ENCODE data around the gene ZNF536.
"Not testable (repeated sequence)": the region's sequence is repeated elsewhere in the genome, so short reads cannot be mapped to it uniquely, and the experiment has no call there.

Gene ZNF536

DNA sequence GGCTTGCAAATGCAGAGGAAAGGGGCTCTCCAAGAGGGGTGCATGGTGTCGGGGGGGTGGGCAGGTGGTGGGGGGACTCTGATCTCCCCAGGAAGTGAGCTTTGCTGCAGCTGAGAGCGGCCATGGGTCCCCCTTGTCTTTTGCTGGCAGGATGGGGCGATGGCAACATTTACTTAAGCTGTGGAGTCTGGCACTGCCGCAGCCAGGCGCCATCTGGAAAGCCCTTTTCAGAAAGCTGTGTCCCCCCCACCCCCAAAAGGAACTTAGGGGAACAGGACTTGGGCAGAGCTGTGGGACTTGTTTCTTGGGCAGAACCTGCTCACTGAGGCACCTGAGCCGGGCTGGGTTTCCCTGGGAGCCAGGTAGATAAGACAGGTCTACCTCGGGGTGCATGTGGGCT is 80.7 kb downstream of the ZNF536 start:
- H3K4me3 ChIP-seq (ENCODE audit: low read length), result no peak overlapping the region
- no peak for TF ChIP-seq ZNF274 (IDR thresholded peaks at IDR 0.05; ENCODE audit: low read depth, low read length)

DNA sequence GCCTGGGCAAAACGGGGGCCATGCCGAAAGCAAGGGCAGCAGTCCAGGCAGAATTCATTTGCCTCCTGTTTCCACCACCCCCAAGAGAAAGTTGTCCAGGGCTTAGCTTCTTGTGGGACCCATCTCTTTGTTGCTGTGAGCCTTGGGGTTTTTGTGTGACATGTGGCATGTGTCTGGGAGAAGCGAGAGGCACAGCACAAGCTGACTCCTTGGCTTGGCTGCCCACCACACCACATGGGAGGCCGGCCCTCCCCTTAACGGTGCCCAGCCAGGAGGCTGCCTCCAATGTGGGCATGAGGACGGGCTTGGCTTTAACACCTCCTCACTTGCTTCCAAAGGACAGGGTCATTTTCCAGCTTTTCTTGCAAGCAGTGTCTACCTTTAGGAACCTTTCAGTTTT is 81.6 kb downstream of the ZNF536 start:
- no peak for TF ChIP-seq ZNF274 (IDR thresholded peaks at IDR 0.05; ENCODE audit: low read depth, low read length)
- H3K4me3 ChIP-seq (ENCODE audit: low read length), result no peak overlapping the region

- H3K4me3 ChIP-seq (ENCODE audit: low read length), result no peak overlapping the region
- TF ChIP-seq ZNF274 (IDR thresholded peaks at IDR 0.05; ENCODE audit: low read depth, low read length), result no peak
These were observed 83.7 kb downstream of the ZNF536 start for GRCh38 chr19:30455881-30456280.

DNA sequence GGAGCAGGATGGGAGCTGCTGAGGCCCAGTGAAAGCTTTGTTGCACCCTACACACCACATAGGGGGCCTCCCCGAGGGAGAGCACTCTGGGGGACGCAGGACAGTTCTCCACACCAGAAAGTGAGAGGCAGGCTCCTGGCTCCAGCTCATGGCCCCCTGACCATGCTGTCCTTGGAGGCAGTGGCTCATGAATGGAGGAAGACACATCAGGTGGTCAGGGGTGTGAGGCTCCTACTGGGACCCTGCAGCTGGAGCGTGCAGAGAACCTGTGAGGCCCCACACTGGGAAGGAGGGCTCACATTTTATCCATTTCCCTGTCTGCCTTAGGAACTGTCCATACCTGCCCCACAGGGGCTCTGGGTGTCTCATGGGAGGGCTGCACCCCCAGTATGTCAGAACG is 85.3 kb downstream of the ZNF536 start:
- no peak for TF ChIP-seq ZNF274 (IDR thresholded peaks at IDR 0.05; ENCODE audit: low read depth, low read length)
- H3K4me3 ChIP-seq (ENCODE audit: low read length), result no peak overlapping the region

GRCh38 chr19:30459859-30460258 is 87.7 kb downstream of the ZNF536 start:
- TF ChIP-seq ZNF274 (IDR thresholded peaks at IDR 0.05; ENCODE audit: low read depth, low read length), result no peak

GRCh38 chr19:30464162-30464561 is 92.0 kb downstream of the ZNF536 start:
- H3K4me3 ChIP-seq (ENCODE audit: low read length), result no peak overlapping the region
- no peak for TF ChIP-seq ZNF274 (IDR thresholded peaks at IDR 0.05; ENCODE audit: low read depth, low read length)

More at GRCh38 chr19:30459859-30460258, 87.7 kb downstream of the ZNF536 start:
- no peak overlapping the region for H3K4me3 ChIP-seq (ENCODE audit: low read length)

- not testable (repeated sequence) for H3K4me3 ChIP-seq (ENCODE audit: low read length)
These were observed 94.4 kb downstream of the ZNF536 start for GRCh38 chr19:30466598-30466997.

DNA sequence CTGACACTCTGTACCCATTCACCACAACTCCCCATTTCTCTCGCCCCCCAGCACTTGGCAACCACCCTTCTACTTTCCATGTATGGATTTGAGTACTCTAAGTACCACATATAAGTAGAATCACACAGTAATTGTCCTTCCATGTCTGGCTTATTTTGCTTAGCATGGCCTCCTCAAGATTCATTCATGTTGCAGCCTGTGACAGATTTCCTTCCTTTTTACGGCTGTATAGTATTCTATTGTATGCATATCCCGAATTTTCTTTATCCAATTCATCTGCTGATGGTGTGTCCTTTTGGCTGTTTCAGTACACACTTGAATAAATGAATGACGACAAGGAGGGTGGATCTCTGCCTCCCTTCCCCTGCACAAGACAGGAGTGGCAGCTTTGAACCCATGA is 95.1 kb downstream of the ZNF536 start:
- no peak for TF ChIP-seq ZNF274 (IDR thresholded peaks at IDR 0.05; ENCODE audit: low read depth, low read length)
- no peak overlapping the region for H3K4me3 ChIP-seq (ENCODE audit: low read length)

DNA sequence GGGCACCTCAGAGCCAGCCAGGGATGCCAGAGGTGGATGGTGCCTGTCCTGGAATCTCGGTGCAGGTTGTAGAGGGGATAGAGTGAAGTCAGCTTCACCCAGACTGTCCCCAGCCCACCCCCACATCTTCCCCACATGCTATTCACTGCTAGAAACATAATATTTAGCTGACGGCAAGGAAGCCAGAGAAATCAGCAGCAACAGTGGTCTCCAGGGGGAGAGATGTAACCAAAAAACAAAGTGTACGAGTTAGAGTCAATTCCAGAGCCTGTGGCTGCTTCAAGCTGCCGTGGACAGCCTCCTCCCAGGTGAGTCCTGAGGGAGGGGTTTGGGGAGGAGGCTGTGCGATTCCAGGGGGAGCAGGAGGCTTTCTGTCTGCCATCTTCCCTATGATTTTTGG is 97.6 kb downstream of the ZNF536 start:
- no peak overlapping the region for H3K4me3 ChIP-seq (ENCODE audit: low read length)
- TF ChIP-seq ZNF274 (IDR thresholded peaks at IDR 0.05; ENCODE audit: low read depth, low read length), result no peak

DNA sequence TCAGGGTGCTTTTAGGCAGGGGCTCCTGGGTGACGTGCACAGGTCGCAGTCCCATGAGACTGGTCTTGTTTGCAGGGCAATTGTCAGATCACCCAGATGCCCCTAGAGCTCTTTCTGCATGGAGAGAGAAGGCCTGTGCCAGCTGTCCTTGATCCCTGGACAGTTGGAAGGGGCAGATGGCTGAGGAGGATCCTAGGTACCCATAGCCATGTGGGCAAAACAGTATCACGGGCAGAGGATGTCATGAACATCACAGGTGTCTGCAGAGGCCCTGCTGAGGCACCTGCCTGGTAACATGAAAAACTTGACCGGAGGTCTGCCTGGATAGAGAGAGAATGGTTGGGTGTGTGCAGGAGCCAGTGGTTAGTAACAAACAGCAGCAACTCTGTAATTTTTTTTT is 99.3 kb downstream of the ZNF536 start:
- no peak overlapping the region for H3K4me3 ChIP-seq (ENCODE audit: low read length)
- no peak for TF ChIP-seq ZNF274 (IDR thresholded peaks at IDR 0.05; ENCODE audit: low read depth, low read length)

- H3K4me3 ChIP-seq (ENCODE audit: low read length), result no peak overlapping the region
- no peak for TF ChIP-seq ZNF274 (IDR thresholded peaks at IDR 0.05; ENCODE audit: low read depth, low read length)
These were observed 101.2 kb downstream of the ZNF536 start for GRCh38 chr19:30473334-30473867.

DNA sequence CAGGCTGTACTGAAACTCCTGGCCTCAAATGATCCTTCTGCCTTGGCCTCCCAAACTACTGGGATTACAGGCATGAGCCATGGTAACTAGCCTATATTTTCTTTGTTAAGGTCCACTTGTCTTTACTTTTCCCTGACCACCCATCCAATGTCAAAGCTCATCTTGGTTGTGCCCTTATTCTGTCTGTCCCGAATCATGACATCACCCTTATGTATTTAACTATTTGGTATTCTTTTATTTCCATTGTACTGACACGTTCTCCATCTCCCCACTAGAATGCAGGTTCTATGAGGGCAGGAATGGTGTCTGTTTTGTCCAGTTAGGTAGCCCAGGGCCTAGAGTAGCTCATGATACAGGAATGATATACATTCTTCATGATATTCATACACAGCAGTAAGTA is 104.8 kb downstream of the ZNF536 start:
- H3K4me3 ChIP-seq (ENCODE audit: low read length), result no peak overlapping the region
- no peak for TF ChIP-seq ZNF274 (IDR thresholded peaks at IDR 0.05; ENCODE audit: low read depth, low read length)

GRCh38 chr19:30479231-30479630 is 107.0 kb downstream of the ZNF536 start:
- H3K4me3 ChIP-seq (ENCODE audit: low read length), result no peak overlapping the region

DNA sequence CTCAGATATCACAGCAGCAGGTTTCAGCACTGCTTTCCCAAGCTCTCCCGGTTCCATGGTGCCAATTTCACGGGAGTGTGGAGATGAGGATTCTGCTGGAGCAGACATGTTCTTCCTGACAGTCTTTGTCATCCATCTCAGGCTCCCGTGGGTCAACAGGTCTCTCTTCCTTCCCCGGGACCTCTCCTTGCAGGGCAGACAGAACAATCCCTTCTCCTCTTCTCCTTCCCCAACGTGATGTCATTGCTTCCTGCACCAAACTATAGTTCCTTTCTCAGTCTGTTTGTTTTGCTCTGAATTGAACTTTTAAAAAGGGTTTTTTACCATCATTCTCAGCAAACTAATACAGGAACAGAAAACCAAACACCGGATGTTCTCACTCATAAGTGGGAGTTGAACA is 107.9 kb downstream of the ZNF536 start:
- H3K4me3 ChIP-seq (ENCODE audit: low read length), result no peak overlapping the region
- TF ChIP-seq ZNF274 (IDR thresholded peaks at IDR 0.05; ENCODE audit: low read depth, low read length), result no peak

More at GRCh38 chr19:30479231-30479630, 107.0 kb downstream of the ZNF536 start:
- no peak for TF ChIP-seq ZNF274 (IDR thresholded peaks at IDR 0.05; ENCODE audit: low read depth, low read length)

DNA sequence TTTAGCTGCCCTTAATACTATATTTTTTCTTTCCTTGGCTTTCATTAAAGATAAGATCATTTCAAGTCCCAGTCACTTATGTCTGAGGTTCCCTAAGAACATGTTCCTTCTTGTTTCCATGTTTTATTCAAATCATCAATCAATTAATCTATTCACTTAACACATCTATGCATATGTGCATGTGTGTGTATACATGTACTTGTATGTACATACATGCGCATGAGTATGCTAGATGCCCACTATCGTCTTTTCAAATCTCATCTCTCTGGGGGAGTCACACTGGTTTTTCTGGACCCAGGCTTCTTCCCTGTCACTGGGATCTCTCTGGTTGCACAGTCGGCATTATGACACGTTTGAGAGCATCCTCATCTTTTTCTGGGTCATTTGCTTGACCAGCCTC is 108.9 kb downstream of the ZNF536 start:
- no peak for TF ChIP-seq ZNF274 (IDR thresholded peaks at IDR 0.05; ENCODE audit: low read depth, low read length)
- H3K4me3 ChIP-seq (ENCODE audit: low read length), result no peak overlapping the region

DNA sequence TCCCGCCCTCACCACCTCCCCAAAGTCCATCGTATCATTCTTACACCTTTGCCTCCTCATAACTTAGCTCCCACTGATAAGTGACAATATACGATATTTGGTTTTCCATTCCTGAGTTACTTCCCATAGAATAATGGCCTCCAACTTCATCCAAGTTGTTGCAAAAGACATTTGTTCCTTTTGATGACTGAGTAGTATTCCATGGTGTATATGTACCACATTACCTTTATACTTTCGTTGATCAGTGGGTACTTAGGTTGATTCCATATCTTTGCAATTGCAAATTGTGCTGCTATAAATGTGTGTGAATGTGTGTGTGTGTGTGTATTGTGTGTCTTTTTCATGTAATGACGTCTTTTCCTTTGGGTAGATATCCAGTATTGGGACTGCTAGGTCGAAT is 109.6 kb downstream of the ZNF536 start:
- H3K4me3 ChIP-seq (ENCODE audit: low read length), result no peak overlapping the region
- no peak for TF ChIP-seq ZNF274 (IDR thresholded peaks at IDR 0.05; ENCODE audit: low read depth, low read length)

All from GM08714 (cell line).